Measurements from ENCODE around the gene MRPS10.

Gene MRPS10
- total RNA-seq = 23.0 to 97.2 (median 44.4) reads per million in 3 experiments

DNA sequence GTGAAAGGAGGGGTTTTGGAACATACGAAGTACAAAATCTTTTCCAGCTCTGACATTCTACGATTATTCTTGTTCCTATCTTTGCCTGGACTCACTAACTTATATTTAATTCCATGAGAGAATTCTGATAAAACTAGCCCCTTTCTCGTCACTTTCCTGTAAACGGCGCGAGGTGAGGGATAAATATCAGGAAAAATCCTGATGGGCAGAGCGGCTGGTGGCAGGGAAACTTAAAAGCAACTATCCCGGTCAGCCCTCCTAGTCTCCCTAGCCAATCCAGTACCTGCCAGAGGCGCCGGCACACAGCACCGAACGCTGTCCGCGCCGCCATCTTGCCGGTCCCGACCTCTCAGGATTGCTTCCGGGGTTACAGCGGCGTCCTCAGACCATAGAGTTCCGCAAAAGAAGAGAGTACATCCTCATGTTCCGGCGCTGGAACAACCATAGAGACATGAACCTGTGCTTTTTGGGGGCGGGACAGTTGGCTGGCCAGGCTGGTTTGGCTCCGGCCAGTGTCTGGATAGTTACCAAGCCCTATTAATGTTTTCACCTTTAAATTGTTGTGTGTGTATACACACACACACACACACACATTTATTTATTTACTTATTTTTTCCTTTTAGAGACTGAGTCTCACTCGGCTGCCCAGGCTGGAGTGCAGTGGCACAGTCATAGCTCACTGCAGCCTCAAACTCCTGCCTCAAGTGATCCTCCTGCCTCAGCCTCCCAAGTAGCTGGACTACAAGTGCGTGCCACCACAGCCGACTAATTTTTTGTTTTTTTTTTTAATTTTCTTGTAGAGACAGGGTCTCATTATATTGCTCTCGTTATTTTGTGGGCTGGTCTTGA is at the start of gene MRPS10:
Gene MRPS10 (minus strand): TSS at position 343 of the 849 bp plus-strand sequence. CDS start 12 bp downstream, at position 331.
- peak; percentile 87 for DNase-seq

DNA sequence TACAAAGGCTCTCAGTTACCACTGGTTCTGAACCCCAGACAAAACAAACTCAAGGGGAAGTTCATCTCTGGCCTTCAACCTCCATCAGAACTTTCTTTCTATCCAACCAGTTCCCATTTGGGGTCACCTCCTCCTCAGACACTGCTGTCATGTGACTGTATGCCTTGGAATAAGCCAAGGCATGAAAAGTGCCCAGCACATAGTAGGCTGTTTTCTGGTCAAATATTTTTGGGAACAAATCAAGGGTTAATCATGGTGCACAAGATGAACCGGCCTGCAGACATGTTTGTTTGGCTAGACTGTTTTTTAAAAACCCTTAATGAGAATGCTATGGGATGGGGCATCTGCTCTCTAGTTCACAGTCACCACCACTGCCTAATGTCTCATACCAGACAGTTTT is 48.9 kb upstream of the MRPS10 start:
- DNase-seq = no peak

DNA sequence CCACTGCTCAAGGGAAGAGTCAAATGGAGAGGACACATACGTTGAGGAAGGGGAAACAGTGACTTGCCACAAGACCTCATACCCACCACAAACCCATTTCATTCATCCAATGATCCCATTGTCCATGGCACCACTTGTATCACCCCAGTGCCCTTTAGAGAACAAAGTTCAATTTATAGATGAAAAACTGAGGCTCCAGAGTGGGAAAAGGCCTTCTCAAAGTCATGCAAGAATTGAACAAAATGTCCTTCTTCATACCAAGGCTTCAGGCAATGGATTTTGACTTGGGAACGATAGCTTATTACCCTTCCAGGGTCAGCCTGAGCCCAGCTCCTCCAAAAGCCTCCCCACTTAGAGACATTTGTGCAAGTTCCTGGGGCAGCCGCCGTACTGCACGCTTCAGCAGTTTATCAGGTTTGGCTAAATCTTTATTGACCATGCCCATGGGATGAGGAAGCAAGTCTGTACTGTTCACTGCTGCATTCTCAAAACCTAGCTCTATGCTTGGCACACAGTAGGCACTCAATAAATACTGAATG is 47.3 kb upstream of the MRPS10 start:
- no peak for DNase-seq

DNA sequence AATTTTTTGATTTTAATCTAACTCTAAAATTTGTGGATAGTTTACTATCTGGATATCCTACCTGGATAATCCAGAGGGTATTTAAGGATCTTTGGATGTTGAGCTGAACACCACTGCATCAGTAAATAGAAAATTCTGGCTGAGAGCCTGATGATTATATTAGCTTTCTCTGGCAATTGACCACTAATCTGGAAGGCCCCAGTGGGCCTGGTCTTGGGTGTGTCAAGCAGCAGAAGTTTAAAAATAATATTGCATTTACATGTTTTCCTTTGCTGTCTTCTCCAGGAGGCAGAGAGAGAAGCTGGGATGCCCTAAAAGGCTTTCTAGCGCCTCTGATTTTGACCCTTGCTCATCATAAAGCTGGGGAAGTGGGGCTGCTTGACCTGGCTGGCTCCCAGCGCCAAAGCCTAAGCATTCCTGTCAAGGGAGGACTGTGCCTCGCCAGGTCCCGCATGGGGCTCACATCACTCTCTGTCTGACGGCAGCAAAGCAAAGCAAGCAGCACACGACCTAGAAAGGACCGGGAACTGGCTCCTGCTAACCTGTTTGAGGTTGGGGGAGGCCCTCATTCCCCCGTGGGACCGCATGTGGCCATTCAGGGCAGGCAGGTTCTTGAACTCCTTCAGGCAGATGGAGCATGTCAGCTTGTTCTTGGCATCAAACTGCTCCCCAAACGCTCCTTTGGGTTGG is 46.6 kb upstream of the MRPS10 start:
- no peak for DNase-seq

DNA sequence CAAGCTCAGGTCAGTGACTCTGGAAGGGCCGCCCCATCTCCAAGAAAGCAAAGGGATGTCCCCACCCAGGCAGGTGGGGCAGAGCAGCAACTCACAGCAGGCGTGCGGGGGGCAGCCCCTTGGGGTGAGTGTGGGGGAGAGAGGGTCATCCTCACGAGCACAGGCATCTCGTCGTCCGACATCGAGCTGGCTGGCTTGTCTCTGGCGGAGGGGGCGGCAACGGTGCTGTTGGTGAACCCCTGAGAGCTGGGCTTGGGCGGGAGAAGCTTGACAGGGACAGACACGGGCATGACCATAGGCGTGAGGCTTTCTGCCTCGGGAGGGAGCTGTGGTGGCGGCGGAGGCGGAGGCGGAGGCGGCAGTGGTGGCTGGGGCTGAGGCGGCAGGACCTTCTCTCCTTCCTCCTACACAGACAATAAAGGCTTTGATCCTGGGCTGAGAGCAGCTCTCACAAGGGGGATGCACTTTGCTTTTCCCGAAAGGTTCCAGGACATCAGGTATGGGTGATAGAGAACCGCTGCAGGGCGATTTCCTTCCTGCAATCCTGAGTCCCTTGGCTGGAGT is 45.6 kb upstream of the MRPS10 start:
- DNase-seq = no peak

DNA sequence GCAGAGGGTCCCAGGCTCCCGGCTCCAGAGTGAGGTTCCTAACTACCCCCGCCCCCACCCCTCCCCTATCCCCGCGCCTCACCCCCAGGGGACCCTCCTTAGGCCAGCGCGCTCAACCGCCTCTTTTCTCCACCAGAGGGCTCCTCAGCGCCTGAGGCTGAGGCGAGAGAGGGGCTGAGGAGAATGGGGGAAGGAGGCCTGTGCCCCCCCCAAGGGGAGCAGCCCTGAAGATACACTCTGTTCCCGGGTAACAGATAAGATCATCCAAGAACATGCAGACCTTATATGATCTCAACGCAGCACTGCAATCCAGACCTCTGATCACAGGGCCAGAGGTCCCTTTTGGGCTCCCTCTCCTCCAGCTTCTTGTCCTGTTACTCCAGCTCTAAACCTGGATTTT is 43.3 kb upstream of the MRPS10 start:
- DNase-seq = peak; percentile 17

DNA sequence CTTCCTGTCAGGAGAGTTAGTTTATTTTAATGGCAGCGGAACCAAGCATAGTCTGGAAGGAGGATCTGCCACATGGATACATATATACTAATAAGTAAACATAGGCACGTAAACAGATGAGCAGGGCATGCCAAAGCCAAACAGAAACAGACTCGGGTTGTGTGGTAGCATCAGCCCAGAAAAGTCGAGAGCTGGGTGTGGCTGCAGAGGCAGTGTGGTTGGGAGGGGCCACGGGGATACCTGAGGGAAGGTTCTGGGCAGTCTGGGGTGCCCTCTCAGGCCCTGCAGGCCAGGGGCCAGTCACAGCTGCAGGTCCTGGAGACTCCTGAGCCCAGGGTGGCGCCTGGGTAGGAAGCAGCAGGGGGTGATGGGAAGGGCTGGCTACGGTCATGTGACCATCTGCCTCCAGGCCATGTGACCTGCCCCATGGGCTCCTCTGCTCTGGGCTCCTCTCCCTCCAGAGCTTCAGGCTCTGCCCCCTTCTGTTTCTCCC is 42.8 kb upstream of the MRPS10 start:
- DNase-seq = no peak

DNA sequence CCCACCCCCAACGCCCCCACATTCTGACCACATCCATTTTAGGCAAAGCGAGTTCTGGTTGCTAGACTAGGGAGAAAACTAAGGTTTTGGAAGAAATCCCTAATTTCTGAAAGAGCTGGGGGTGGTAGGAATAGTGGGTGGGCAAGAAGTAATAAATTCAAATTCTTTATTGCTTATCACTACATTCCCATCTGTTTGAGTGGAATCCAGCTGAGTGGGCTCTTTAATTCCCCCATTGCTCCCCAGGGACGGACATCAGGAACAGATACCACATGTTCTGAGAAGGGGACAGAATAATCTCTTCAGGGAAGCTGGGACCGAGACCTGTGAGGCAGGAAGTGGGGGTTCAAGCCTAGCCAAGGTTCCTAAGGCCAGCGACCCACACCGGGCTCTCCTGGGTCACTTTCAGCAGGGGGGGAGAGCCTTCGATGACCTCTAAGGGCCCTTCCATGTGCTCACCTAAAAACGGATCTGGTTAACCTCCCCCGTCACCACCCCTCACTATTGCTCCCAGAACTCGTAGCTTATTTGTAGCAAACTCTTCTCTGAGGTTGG is 42.3 kb upstream of the MRPS10 start:
- no peak for DNase-seq

DNA sequence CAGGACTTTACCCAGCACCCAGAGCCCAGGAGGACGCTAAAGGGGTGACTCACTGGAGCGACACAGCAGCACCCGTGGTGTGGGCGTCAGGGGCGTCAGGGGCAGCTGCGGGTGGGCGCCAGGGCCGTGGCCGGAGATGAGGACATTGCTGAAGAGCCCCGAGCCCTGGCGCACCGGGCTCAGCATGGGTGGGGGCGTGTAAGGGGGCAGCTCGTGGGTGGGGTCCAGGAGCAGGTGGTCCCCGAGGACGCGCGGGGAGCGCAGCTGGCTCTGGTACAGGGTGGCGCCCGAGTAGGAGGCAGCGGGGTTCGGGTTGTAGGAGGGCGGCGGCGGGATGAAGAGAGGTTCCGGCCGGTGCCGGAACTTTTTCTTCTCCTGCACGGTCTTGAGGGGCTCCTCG is 41.6 kb upstream of the MRPS10 start:
- no peak for DNase-seq

DNA sequence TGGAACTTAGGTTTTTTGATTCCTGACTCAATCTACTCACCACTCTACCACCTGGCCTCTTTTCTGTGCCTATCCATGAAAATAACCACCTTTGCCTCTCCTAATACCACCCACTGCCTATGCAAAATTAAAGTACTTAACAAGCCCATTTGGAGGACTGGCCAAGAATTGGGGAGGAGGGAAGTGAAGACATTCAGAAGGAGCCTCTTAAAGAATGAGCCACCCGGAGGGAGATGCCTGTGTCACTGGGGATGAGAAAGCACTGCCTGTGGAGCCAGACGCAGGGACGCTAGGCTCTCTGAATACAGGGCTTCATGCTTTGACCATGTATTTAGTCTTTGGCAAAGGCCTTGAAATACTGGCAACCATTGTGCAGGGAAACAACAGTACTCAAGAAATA is 40.0 kb upstream of the MRPS10 start:
- no peak for DNase-seq

DNA sequence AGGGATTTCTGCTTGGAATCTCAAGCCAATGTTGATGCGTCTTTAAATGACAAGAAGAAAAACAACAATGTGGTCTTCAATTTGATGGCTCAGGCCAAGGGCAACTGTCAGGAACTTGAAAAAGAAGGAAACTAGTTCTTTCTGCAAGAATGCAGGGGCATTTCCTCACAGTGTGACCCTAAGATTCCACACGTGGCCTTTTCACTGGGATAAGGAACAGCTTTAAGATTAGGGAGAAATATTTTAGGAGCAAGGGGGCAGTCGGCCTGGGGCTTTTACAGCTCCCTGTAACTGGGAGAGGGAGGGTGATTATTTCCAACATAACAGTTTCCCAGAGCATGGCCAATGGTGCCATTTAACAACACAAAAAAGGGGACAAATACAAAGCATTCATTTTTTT is 39.4 kb upstream of the MRPS10 start:
- DNase-seq = no peak

DNA sequence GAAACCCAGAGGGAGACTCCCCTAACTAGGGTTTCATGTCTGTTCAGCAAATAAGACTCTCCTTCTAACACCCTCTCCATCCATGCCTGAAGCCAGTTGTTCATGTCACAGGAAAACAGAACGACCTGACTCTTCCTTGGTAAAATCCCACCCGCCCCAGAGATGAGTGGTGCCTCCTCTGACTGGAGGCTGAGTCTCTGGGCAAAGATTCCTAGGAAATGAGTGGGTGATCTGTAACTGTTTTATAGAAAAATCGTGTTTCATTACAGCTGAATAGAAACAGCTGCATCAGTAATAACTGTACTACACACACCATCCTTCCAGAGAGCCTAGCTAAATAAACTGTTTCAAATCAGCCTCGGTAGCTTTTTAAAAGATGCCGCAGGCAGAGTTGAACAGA is 37.4 kb upstream of the MRPS10 start:
- no peak for DNase-seq

DNA sequence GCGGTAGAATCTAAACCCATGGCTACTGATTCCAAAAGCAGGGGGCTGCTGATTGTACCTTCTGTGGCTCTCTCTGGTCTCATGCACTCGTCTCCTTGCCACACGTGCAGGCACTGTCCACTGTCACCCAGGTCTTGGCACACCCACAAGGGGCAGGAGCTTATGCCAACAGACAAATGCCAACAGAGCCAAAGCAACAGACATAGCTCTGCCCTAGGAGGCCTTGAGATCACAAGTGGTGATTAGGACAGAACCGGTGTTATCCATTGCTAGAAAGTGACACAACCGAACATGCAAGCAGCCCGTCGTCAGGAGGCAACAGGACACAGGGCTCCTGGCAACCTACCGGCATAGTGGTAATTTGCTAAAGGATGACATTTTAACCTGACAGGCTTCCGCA is 36.8 kb upstream of the MRPS10 start:
- DNase-seq = no peak

DNA sequence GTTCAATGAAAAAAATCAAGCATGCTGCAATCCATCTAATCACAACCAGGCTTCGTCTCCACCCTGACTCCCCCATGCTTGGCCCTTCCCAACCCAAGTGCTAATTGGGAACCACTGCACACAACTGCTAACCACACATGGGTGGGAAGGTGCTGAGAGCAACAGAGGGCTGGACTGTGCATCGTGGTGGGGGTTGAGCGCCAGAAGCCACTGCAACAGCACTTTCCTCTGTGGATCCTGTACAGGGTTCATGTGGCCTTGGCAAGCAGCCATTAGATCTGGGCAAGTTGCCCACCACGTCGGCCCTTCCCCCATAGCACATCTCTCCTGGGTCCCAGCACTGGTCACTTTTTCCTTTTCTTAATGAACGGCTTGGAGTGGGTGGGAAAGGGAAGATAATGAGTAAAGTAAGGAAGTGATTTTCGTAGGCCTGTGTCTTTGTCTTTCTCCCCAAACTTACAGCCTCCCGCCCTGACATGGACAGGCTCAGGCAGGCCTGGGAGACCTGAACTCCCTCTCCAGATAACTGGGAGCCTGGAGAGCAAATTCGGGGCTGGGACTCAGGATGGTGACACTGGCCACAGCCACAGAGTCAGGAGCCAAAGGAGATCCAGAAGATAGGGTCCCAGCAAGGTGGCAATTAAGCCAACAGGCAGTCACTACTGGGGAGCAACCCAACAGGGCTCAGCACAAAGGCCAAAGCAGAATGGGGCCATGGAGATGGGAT is 34.4 kb upstream of the MRPS10 start:
- no peak for DNase-seq

DNA sequence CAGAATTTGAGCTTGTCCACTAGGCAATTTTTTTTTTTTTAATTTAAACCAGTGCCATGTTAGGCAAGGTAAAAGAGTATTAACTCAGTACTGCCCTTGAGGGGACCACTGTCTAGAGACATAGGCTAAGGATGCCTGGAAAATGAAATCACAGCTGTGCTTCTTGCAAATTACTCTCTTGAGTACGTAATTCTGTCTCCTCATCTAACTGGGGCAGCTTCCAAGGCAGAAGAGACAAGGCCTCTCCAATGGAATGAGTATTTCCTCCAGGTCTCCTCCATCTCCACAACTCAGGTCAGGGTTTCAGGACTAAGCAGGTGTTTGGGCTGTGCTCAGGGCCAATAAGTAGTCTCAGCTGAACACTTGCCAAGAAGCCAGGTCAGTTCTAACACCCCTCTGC is 33.8 kb upstream of the MRPS10 start:
- DNase-seq = no peak

DNA sequence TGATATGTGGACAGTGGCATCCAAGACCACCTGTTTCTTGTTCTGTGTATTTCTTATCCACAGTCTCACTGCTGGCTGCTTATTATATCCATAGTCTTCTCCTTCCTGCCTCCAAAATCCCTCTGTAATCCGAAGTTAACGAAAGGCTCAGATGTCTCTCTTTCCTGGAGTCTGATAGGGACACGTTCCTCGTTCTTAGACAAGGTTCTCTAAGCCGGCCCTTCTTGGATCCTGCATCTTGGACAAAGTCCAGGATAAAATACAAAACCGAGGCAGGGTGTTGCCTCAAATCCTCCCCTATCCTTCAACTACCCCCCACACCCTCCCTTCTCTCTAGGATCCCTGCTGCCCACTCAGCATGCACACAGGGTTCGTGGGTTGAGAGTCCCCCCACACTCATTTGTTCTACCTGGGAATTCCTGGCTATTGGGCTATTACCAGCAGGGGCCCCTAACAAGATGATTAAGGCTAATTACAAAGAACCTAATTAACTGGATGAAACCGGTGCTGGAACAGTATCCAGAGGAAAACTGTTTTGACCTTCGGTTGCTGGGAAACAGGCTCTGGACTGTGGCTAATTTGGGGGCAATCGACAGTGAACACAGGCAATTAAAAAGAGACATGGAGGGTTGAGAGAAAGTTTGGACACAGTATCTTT is 32.7 kb upstream of the MRPS10 start:
- DNase-seq = no peak

DNA sequence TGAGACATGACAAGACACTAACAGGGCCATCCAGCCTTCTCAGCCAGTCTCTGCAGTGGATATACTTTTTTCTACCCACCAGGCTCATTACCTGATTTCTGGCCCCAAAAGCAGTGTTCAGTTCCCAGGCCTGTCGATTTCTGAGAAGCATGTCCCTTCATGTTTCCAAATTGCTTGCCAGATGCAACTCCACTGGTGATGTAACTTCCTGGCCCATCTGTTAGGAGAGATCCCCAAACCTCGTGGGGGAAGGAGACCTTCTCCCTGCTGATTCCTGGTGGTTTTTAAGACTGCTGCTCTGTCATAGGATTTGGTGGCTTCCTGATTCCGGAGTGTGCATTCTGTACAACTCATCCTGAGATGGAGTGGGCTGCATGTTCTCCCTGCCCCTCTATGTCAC is 31.6 kb upstream of the MRPS10 start:
- no peak for DNase-seq

DNA sequence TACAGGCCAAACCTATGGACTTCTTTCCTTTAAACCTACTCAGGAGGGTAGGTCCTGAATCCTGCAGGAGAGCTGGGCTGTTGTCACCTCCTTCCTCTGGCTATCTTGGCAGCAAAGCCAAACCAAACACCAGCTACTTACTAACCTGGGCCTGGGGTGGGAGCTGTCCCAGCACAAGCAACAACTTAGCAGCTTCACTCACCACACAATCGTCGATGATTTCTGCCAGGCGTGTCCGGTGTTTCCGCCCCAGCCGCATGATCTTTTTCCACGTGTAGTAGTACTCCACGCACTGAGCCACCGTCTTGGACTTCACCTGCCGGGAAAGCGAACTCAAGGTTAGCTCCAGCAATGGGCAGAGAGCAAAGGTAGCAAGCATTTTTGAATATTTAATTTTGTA is 25.4 kb upstream of the MRPS10 start:
- DNase-seq = no peak

DNA sequence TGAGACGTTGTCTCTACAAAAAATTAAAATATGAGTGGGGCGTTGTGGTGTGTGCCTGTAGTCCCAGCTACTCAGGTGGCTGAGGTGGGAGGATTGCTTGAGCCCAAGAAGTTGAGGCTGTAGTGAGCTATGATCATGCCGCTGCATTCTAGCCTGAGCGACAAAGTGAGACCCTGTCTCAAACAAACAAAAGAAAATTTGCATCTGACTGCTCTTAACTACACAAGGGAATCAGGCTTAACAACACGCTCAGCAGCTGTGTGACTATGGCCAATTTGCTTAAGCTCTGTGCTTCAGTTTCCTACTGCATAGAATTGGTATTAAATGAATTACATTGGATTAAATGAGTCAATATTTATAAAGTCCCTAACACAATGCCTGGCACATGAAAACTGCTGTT is 24.3 kb upstream of the MRPS10 start:
- no peak for DNase-seq

DNA sequence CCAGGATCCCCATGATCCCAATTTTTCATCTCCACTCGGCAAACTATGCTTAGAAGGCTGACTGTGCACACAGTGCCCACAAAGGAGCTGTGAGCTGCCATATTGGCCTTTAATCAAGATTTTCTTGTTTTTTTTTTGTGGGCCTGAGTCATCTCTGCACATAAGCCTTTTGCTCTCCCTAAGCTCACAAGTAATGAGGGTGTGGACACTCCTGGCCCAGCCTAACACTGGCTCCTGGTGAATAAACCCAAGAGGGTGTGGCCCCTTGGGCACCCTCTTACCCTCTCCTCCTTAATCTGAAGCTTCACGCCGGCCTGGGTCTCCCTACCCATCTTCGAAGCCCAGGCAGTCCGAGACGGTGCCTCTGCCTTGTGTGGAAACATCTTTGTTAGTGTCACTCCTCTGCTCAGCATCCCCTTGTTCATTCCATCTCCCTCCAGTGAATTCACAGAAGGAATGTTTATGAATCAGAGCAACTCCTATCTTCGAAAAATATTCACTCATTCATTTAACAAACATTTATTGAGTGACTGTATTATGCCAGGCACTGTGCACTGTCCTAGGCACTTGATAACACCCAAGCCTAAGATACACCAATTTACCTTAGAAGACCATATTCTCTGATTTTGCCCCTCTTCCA is 22.2 kb upstream of the MRPS10 start:
- DNase-seq = no peak

DNA sequence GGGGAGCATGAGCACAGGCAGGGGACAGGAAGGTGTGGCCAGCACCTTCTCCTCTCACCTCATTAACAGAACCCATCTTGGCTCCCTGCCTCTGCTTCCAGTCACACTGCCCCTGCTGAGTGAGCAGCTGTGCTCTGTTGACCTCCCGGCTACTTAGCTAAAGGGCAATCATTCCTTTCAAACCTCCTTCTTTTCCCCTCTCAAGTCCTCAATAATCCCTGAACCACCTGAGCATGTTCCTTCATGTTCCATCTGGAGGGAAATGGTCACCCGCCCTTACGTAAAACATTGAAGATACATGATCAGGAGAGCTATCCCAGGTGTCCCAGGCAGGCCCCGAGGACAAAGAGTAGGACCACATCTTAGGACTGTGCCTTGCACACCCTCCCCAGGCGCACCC is 21.7 kb upstream of the MRPS10 start:
- no peak for DNase-seq
